Esophagus muscularis mucosa (tissue), 3 donors: ENCODE data around the gene MAP3K2.

ENCODE experiments used
- CTCF ChIP-seq, 3 experiments: fragments of 200-600 bp in 2 of 3; fragments of 450-650 bp in 1 of 3; sonication (generic) in 2 of 3; IDR thresholded peaks; one replicate each; pipeline ENCODE4 v1.5.1; 2017 to 2019; ENCODE audit warnings: antibody characterized with exemption in 3 of 3, mild to moderate bottlenecking in 2 of 3, moderate library complexity in 1 of 3
- POLR2A ChIP-seq: fragments of 450-650 bp; IDR thresholded peaks from one replicate; pipeline ENCODE4 v1.6.1; 2017; ENCODE audit warnings: antibody characterized with exemption, moderate library complexity, mild to moderate bottlenecking, low read depth
- POLR2AphosphoS5 ChIP-seq, 2 donors: sonication (generic); formaldehyde crosslinking; IDR thresholded peaks; one replicate each; pipeline ENCODE4 v1.6.1; 2017; ENCODE audit warnings: antibody characterized with exemption in 2 of 2

- no peak for TF ChIP-seq CTCF (IDR thresholded peaks at IDR 0.05)
- no peak for TF ChIP-seq POLR2A
- no peak for TF ChIP-seq POLR2AphosphoS5 (IDR thresholded peaks at IDR 0.05)
Measured at GRCh38 chr2:127326289-127326945, 61.4 kb downstream of the MAP3K2 start.
